Endothelial cell of umbilical vein (primary cell): ENCODE data around the gene BCOR. TPM values are rescaled to one million over a fixed set of nuclear protein-coding genes. Genes with fewer than 3 reads are reported as not detected.

ENCODE experiments used
- BruUV-seq: library from RNA; stranded (reverse); fragments of 400-500 nt; replicated peaks from 2 replicates; lab custom pipeline; 2021; lab: Mats Ljungman, UMichigan
- CTCF ChIA-PET: fragments of 300-600, 350-600 bp; sonication (Branson Sonifier 250); formaldehyde crosslinking; loops from one replicate; lab custom pipeline; 2021; ENCODE audit warnings: antibody characterized with exemption, inconsistent platforms; lab: Charles Lee
- POLR2A ChIA-PET: fragments of 300-600, 350-600 bp; sonication (Branson Sonifier 250); formaldehyde crosslinking; loops from one replicate; lab custom pipeline; 2021; ENCODE audit warnings: antibody characterized with exemption, inconsistent platforms; lab: Charles Lee
- DNase-seq: peaks from one replicate; pipeline ENCODE4 v3.0.0-alpha.2; 2011; ENCODE audit warnings: low read depth, low spot score
- FAIRE-seq: peaks from 2 replicates; lab custom pipeline; 2011; peaks lifted over from hg19 to GRCh38; lab: Jason Lieb, UNC
- H2AFZ ChIP-seq: 2 replicates; pipeline ENCODE4 v1.6.0; 2012; ENCODE audit warnings: low read depth, low read length, control low read depth, inconsistent platforms
- H3K27ac ChIP-seq: 2 replicates; pipeline ENCODE4 v1.5.1; 2011; ENCODE audit warnings: low read depth, mild to moderate bottlenecking, control low read depth, low read length, moderate library complexity; ENCODE audit not compliant: insufficient read depth
- H3K27me3 ChIP-seq, 2 experiments: 2 replicates each; pipeline versions ENCODE4 v1.6.0 to v1.6.1; 2011; ENCODE audit warnings: low read length in 2 of 2, mixed read lengths in 1 of 2; ENCODE audit not compliant: control insufficient read depth in 2 of 2, insufficient read depth in 2 of 2
- H3K36me3 ChIP-seq, 2 experiments: 2 replicates in 1 of 2; 3 replicates in 1 of 2; pipeline ENCODE4 v1.5.1; 2011; ENCODE audit warnings: low read length in 2 of 2, mild to moderate bottlenecking in 1 of 2, moderate library complexity in 1 of 2; ENCODE audit not compliant: control insufficient read depth in 2 of 2, insufficient read depth in 2 of 2; ENCODE audit errors: extremely low read depth in 1 of 2
- H3K4me1 ChIP-seq: 3 replicates; pipeline ENCODE4 v1.5.1; 2011; ENCODE audit warnings: mild to moderate bottlenecking, low read length; ENCODE audit not compliant: control insufficient read depth, insufficient read depth; ENCODE audit errors: extremely low read depth
- H3K4me2 ChIP-seq: 2 replicates; pipeline ENCODE4 v1.6.1; 2011; ENCODE audit warnings: low read length, control low read depth, mixed read lengths; ENCODE audit not compliant: insufficient read depth
- H3K4me3 ChIP-seq, 3 experiments: fragments of 200-600 bp in 1 of 3; sonication (generic), shearing (Covaris generic) in 1 of 3; replicated peaks in 1 of 3; 2 replicates each; pipeline ENCODE4 v1.5.1; 2011 to 2016; ENCODE audit warnings: control low read depth in 3 of 3, low read length in 3 of 3, mild to moderate bottlenecking in 2 of 3, inconsistent platforms in 1 of 3, low read depth in 1 of 3, moderate library complexity in 1 of 3; ENCODE audit not compliant: insufficient read depth in 1 of 3
- H3K79me2 ChIP-seq: 2 replicates; pipeline ENCODE4 v1.6.0; 2012; ENCODE audit warnings: low read length, inconsistent platforms; ENCODE audit not compliant: control insufficient read depth, insufficient read depth
- H3K9ac ChIP-seq: replicated peaks from 2 replicates; pipeline ENCODE3; 2011; ENCODE audit warnings: low read length, control low read depth; ENCODE audit not compliant: insufficient read depth; ENCODE audit errors: extremely low read depth
- H3K9me1 ChIP-seq: replicated peaks from 3 replicates; pipeline ENCODE4 v1.6.0; 2011; ENCODE audit warnings: mild to moderate bottlenecking, low read length; ENCODE audit not compliant: control insufficient read depth, insufficient read depth; ENCODE audit errors: extremely low read depth
- H3K9me3 ChIP-seq: replicated peaks from 2 replicates; pipeline ENCODE4 v1.5.1; 2012; ENCODE audit warnings: low read length, inconsistent platforms; ENCODE audit not compliant: control insufficient read depth, insufficient read depth
- H4K20me1 ChIP-seq: replicated peaks from 2 replicates; pipeline ENCODE3; 2011; ENCODE audit warnings: mild to moderate bottlenecking, low read length; ENCODE audit not compliant: control insufficient read depth, insufficient read depth; ENCODE audit errors: extremely low read depth
- EZH2 ChIP-seq: IDR thresholded peaks from 2 replicates; pipeline ENCODE4 v1.6.1; 2012; ENCODE audit warnings: borderline replicate concordance, low read depth, mild to moderate bottlenecking, moderate library complexity, low read length, inconsistent platforms; ENCODE audit not compliant: severe bottlenecking
- FOS ChIP-seq: IDR thresholded peaks from 2 replicates; pipeline ENCODE4 v1.6.1; 2011; ENCODE audit warnings: mild to moderate bottlenecking, low read length, moderate library complexity, borderline replicate concordance; ENCODE audit not compliant: insufficient read depth
- GATA2 ChIP-seq: IDR thresholded peaks from 2 replicates; pipeline ENCODE4 v1.7.0; 2011; ENCODE audit warnings: low read depth, mild to moderate bottlenecking, moderate library complexity, mixed read lengths, low read length; ENCODE audit not compliant: insufficient read length, insufficient read depth
- JUN ChIP-seq: IDR thresholded peaks from 2 replicates; pipeline ENCODE4 v1.6.1; 2011; ENCODE audit warnings: borderline replicate concordance, low read depth; ENCODE audit not compliant: insufficient read length, insufficient read depth
- MYC ChIP-seq: IDR thresholded peaks from one replicate; pipeline ENCODE4 v1.6.1; 2011; ENCODE audit warnings: mild to moderate bottlenecking, low read depth, low read length
- POLR2A ChIP-seq: IDR thresholded peaks from 2 replicates; pipeline ENCODE4 v1.6.1; 2012; ENCODE audit warnings: low read depth, mild to moderate bottlenecking, control low read depth, low read length
- POLR2AphosphoS5 ChIP-seq: IDR thresholded peaks from 2 replicates; pipeline ENCODE4 v1.6.1; 2012; ENCODE audit warnings: low read depth, mild to moderate bottlenecking, control low read depth, low read length, moderate library complexity; ENCODE audit not compliant: insufficient read depth
- dilution Hi-C: fragments of 300-500 bp; cut with MboI; formaldehyde crosslinking; loops from one replicate; pipeline ENCODE4 v1.15.0; 2019; ENCODE audit warnings: low sequenced_read_pairs; ENCODE audit not compliant: extremely low pct_ligation_motif_present
- intact Hi-C: fragments of 100-400 bp; cut with micrococcal nuclease; formaldehyde crosslinking; loops from one replicate; pipeline ENCODE4 v1.10.0; 2022
- polyA plus RNA-seq, 4 experiments: library from polyadenylated mRNA; depleted of rRNA in 3 of 4; stranded (reverse) in 3 of 4; unstranded in 1 of 4; fragments of >200 nt; gene quantifications; 2 replicates each; pipeline versions ENCODE4 v1.2.1 to v1.2.3, GENCODE V29; 2011 to 2012; ENCODE audit warnings: missing spikeins in 1 of 4
- total RNA-seq: library from RNA; stranded (reverse); gene quantifications from 2 replicates; pipeline ENCODE4 v1.2.3, GENCODE V29; 2021
- TF ChIP-seq, protein P1 (sequence below), 2 donors: IDR thresholded peaks; 1 replicate in 1 of 2; 2 replicates in 1 of 2; pipeline ENCODE4 v1.5.1; 2011; ENCODE audit warnings: low read length in 2 of 2, mild to moderate bottlenecking in 2 of 2, moderate library complexity in 2 of 2, control low read depth in 1 of 2, inconsistent platforms in 1 of 2, low read depth in 1 of 2; ENCODE audit not compliant: insufficient read depth in 1 of 2; ENCODE audit errors: extremely low read depth in 1 of 2
- TF ChIP-seq, protein P2 (sequence below): IDR thresholded peaks from 2 replicates; pipeline ENCODE4 v1.6.1; 2011; ENCODE audit not compliant: insufficient read depth, insufficient read length

The BCOR gene
- total and polyA plus RNA-seq, 2 donors (not counting 3 experiments of a cell fraction or from before 2014, with no cell fraction given): 10.1 to 24.2 TPM

DNA sequence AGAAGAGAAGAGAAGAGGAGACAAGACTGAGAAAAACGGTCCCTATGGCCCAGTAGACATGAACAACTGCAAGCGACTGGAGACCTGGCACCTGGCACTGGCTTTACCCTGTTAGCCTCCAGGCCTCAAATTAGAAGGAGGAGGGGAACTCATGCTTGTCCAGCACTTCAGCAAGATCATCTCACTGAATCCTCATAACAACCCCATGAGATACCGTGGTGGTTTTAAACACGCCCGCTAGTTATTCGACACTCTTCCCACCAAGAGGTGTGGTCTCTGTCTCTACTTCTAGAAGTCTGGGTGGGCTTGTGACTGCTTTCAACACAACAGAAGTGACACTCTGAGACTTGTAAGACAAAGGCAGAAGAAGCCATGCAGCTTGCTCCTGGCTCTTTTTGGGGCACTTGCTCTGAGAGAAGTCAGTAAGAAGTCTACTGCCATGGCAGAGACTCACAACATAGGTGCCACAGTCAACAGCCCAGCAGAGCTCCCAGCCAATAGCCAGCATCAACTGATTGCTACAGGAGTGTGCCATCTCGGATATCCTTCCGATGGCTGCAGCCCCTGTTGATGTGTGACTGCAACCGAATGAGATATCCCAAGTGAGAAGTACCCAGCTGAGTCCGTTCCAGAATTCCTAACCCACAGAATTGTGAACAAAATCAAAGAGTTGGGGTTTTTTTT is 34.0 kb upstream of the BCOR start:
- no peaks in the 10 kb centered on the region for H3K9me1 ChIP-seq
- no TSS peak for BruUV-seq
- H3K27ac ChIP-seq: peak overlapping the region; percentile 41
- FAIRE-seq: peak; percentile 46
- no peaks in the 10 kb centered on the region for H3K36me3 ChIP-seq
- H3K4me3 ChIP-seq: no peak overlapping the region
- dilution Hi-C loops (no loop called here), intact Hi-C loops (no loop called here)
- H3K9me3 ChIP-seq: no peaks in the 10 kb centered on the region
- CTCF ChIA-PET: no interaction called here
- H3K79me2 ChIP-seq: no peaks in the 10 kb centered on the region
- DNase-seq: no peak
- H3K4me2 ChIP-seq: no peak overlapping the region
- no peak overlapping the region for H3K9ac ChIP-seq
- no peaks in the 10 kb centered on the region for H4K20me1 ChIP-seq
- H3K4me1 ChIP-seq: peaks cover 6% of the 10 kb centered on the region
- H2AFZ ChIP-seq: no peak overlapping the region
- no peaks in the 10 kb centered on the region for H3K27me3 ChIP-seq
- POLR2A ChIA-PET: no interaction called here
- TF ChIP-seq GATA2 (no peak), FOS (no peak), MYC (no peak), POLR2A (no peak), POLR2AphosphoS5 (no peak), JUN (no peak), EZH2 (no peak)
- TF ChIP-seq, protein P1, sequence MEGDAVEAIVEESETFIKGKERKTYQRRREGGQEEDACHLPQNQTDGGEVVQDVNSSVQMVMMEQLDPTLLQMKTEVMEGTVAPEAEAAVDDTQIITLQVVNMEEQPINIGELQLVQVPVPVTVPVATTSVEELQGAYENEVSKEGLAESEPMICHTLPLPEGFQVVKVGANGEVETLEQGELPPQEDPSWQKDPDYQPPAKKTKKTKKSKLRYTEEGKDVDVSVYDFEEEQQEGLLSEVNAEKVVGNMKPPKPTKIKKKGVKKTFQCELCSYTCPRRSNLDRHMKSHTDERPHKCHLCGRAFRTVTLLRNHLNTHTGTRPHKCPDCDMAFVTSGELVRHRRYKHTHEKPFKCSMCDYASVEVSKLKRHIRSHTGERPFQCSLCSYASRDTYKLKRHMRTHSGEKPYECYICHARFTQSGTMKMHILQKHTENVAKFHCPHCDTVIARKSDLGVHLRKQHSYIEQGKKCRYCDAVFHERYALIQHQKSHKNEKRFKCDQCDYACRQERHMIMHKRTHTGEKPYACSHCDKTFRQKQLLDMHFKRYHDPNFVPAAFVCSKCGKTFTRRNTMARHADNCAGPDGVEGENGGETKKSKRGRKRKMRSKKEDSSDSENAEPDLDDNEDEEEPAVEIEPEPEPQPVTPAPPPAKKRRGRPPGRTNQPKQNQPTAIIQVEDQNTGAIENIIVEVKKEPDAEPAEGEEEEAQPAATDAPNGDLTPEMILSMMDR (IDR thresholded peaks at IDR 0.05; ENCODE audit: extremely low read depth in 1 of 2, insufficient read depth in 1 of 2, low read depth in 1 of 2, low read length in 2 of 2): no peak
- TF ChIP-seq, protein P2, sequence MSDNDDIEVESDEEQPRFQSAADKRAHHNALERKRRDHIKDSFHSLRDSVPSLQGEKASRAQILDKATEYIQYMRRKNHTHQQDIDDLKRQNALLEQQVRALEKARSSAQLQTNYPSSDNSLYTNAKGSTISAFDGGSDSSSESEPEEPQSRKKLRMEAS: no peak
